WTC11 (cell line): Measurements from ENCODE around the gene RAD18.

ENCODE experiments used
- CREM ChIP-seq: sonication (generic); formaldehyde crosslinking; IDR thresholded peaks from 2 replicates; pipeline ENCODE4 v1.8.1; 2022; ENCODE audit warnings: mild to moderate bottlenecking, missing genetic modification reagents, moderate library complexity
- ETV6 ChIP-seq: sonication (generic); formaldehyde crosslinking; IDR thresholded peaks from 2 replicates; pipeline ENCODE4 v1.8.1; 2022; ENCODE audit warnings: mild to moderate bottlenecking, missing genetic modification reagents
- KAT7 ChIP-seq: sonication (generic); formaldehyde crosslinking; IDR thresholded peaks from 2 replicates; pipeline ENCODE4 v1.8.1; 2023; ENCODE audit warnings: missing genetic modification reagents, mild to moderate bottlenecking, borderline replicate concordance
- NFE2L1 ChIP-seq: sonication (generic); formaldehyde crosslinking; IDR thresholded peaks from 2 replicates; pipeline ENCODE4 v1.8.1; 2023; ENCODE audit warnings: missing genetic modification reagents
- NR1H2 ChIP-seq: sonication (generic); formaldehyde crosslinking; IDR thresholded peaks from 2 replicates; pipeline ENCODE4 v1.9.0; 2021; ENCODE audit warnings: mild to moderate bottlenecking, moderate library complexity, missing genetic modification reagents
- SP1 ChIP-seq: sonication (generic); formaldehyde crosslinking; conservative IDR thresholded peaks from 2 replicates; pipeline ENCODE4 v1.8.1; 2022; ENCODE audit warnings: missing genetic modification reagents
- TEAD4 ChIP-seq: sonication (generic); formaldehyde crosslinking; IDR thresholded peaks from 2 replicates; pipeline ENCODE4 v1.8.0; 2022; ENCODE audit warnings: mild to moderate bottlenecking, missing genetic modification reagents
- TF ChIP-seq, protein P1 (sequence below): fragments of 200-600 bp; IDR thresholded peaks from 2 replicates; pipeline ENCODE4 v1.8.0; 2022; ENCODE audit warnings: antibody characterized with exemption
- TF ChIP-seq, protein P2 (sequence below): sonication (generic); formaldehyde crosslinking; IDR thresholded peaks from 2 replicates; pipeline ENCODE4 v1.8.0; 2022; ENCODE audit warnings: mild to moderate bottlenecking, missing genetic modification reagents

DNA sequence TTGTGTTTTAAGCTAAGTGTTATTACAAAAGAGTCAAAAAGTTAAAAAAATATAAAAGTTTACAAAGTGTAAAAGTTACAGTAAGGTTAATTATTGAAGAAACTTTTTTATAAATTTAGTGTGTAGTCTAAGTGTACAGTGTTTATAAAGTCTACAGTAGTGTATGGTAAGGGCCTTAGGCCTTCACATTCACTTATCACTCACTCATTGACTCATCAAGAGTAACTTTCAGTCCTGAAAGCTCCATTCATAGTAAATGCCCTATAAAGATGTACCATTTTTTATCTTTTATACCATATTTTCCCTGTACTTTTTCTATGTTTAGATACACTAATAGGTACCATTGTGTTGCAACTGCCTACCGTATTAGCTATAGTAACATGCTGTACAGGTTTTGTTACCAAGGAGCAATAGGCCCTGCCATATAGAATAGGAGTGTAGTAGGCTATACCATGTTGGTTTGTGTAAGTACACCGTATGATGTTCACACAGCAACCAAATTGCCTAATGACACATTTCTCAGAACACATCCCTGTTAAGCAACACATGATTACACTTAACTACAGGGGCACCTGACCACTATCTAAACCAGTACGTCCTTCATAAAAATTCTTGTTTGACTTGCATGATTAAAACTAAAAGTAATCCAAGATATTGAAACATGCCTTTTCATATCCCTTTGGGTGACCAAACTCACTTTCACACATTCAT, 17.2 kb downstream of the RAD18 start:
- TF ChIP-seq, protein P1, sequence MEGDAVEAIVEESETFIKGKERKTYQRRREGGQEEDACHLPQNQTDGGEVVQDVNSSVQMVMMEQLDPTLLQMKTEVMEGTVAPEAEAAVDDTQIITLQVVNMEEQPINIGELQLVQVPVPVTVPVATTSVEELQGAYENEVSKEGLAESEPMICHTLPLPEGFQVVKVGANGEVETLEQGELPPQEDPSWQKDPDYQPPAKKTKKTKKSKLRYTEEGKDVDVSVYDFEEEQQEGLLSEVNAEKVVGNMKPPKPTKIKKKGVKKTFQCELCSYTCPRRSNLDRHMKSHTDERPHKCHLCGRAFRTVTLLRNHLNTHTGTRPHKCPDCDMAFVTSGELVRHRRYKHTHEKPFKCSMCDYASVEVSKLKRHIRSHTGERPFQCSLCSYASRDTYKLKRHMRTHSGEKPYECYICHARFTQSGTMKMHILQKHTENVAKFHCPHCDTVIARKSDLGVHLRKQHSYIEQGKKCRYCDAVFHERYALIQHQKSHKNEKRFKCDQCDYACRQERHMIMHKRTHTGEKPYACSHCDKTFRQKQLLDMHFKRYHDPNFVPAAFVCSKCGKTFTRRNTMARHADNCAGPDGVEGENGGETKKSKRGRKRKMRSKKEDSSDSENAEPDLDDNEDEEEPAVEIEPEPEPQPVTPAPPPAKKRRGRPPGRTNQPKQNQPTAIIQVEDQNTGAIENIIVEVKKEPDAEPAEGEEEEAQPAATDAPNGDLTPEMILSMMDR, result no peak
- TF ChIP-seq KAT7, result no peak
- TF ChIP-seq ETV6, result no peak
- TF ChIP-seq, protein P2, sequence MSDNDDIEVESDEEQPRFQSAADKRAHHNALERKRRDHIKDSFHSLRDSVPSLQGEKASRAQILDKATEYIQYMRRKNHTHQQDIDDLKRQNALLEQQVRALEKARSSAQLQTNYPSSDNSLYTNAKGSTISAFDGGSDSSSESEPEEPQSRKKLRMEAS (CRISPR knock-in tag), result no peak
- no peak for TF ChIP-seq CREM (CRISPR knock-in tag)
- TF ChIP-seq TEAD4 (CRISPR knock-in tag), result no peak
- no peak for TF ChIP-seq SP1 (CRISPR knock-in tag)
- TF ChIP-seq NR1H2 (CRISPR knock-in tag), result no peak
- no peak for TF ChIP-seq NFE2L1 (CRISPR knock-in tag)
